Measurements from ENCODE around the gene CAB39L. TPM values are rescaled to one million over a fixed set of nuclear protein-coding genes. Genes with fewer than 3 reads are reported as not detected.

CAB39L gene
- total and polyA plus RNA-seq, 9 of the 15 experiments (the other 6 are each of a cell fraction or from before 2014, with no cell fraction given), result 1.1 to 4.2 (median 2.6) TPM

- 0% methylated on average over 29 of the region's 29 CpGs for WGBS (ENCODE audit: insufficient coverage, low coverage, missing lambda C conversion rate)
- Histone ChIP-seq H3K9ac (ENCODE audit: insufficient read depth in 1 of 2, low read depth in 2 of 2, low read length in 2 of 2) (peak overlapping the region; percentile 76 to 94), H3K9me1 (ENCODE audit: control insufficient read depth, insufficient read depth, low read length) (no peaks in the 10 kb centered on the region), H3K27ac (ENCODE audit: extremely low read depth, low read depth, low read length) (peak overlapping the region; percentile 91), H2AFZ (ENCODE audit: low read depth, low read length) (peak overlapping the region; percentile 97), H3K27me3 (ENCODE audit: control insufficient read depth in 2 of 2, insufficient read depth in 2 of 2, low read length in 2 of 2) (no peaks in the 10 kb centered on the region), H3K4me2 (ENCODE audit: insufficient read depth, low read length) (peak overlapping the region; percentile 93), H3K4me1 (replicated peaks in 1 of 2; ENCODE audit: control insufficient read depth in 2 of 2, insufficient read depth in 2 of 2, low read length in 2 of 2) (peaks cover 0 to 6% of the 10 kb centered on the region in 2 experiments; a peak in 2 of 5 replicates), H4K20me1 (replicated peaks; ENCODE audit: control insufficient read depth, insufficient read depth, low read length) (no peaks in the 10 kb centered on the region), H3K79me2 (ENCODE audit: control insufficient read depth, insufficient read depth, low read length) (peaks cover 51% of the 10 kb centered on the region), H3K36me3 (ENCODE audit: control insufficient read depth, insufficient read depth, low read length) (no peaks in the 10 kb centered on the region), H3K4me3 (peak overlapping the region; percentile 81), H3K9me3 (replicated peaks; ENCODE audit: control insufficient read depth, insufficient read depth, low read depth, low read length) (no peaks in the 10 kb centered on the region)
- ATAC-seq, result peak; percentile 49
- in situ Hi-C loops (cut with MboI) (no loop called here), intact Hi-C loops (cut with micrococcal nuclease) (loop anchor here (5.0 kb wide), 1 partner anchor 163 kb away; no protein-coding TSS in a partner anchor)
- ChIA-PET POLR2A (interaction anchor here (0.6 to 1.3 kb wide), 13 partner anchors 8 to 1605 kb away, joined by 3 to 7 read pairs (median 3); partner anchors contain the start of genes EBPL and PHF11), CTCF (ENCODE audit: low intra/inter-chr PET ratio) (no interaction called here)
- DNase-seq (ENCODE audit: extremely low read depth in 1 of 4, low spot score in 3 of 4), result peak in 3 of 4 experiments; percentile 9 to 59 (median 10)
- FAIRE-seq, result peak; percentile 46
- TSS peak; percentile 70 for BruUV-seq (replicated peaks)
- TF ChIP-seq TRIM24 (IDR thresholded peaks at IDR 0.05) (no peak), DPF2 (IDR thresholded peaks at IDR 0.05) (peak; percentile 34; the same call in 1 of the 2 replicates), ZNF551 (CRISPR knock-in tag; IDR thresholded peaks at IDR 0.05) (no peak), ZNF24 (IDR thresholded peaks at IDR 0.05) (peak; percentile 57), RBFOX2 (IDR thresholded peaks at IDR 0.05; ENCODE audit: low read depth, low read length) (peak; percentile 1; the same call in 1 of the 2 replicates), ARID1B (IDR thresholded peaks at IDR 0.05) (no peak), PRDM10 (IDR thresholded peaks at IDR 0.05; ENCODE audit: partially characterized antibody) (peak; percentile 8), FOSL1 (tag; conservative IDR thresholded peaks at IDR 0.05) (0 out of 2 replicates have a peak, but pooled peaks have one; percentile 30), FOXK2 (conservative IDR thresholded peaks at IDR 0.05 in 1 of 2, IDR thresholded peaks at IDR 0.05 in 1 of 2; ENCODE audit: low read depth in 2 of 2) (peak in 1 of 2 experiments; percentile 19; a peak in 1 of 4 replicates), NKRF (IDR thresholded peaks at IDR 0.05; ENCODE audit: borderline replicate concordance) (peak; percentile 14; the same call in 1 of the 2 replicates), BCOR (IDR thresholded peaks at IDR 0.05) (0 out of 2 replicates have a peak, but pooled peaks have one; percentile 15)
- TF ChIP-seq, protein P1, sequence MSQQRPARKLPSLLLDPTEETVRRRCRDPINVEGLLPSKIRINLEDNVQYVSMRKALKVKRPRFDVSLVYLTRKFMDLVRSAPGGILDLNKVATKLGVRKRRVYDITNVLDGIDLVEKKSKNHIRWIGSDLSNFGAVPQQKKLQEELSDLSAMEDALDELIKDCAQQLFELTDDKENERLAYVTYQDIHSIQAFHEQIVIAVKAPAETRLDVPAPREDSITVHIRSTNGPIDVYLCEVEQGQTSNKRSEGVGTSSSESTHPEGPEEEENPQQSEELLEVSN (IDR thresholded peaks at IDR 0.05; ENCODE audit: borderline replicate concordance in 1 of 2, extremely low read depth in 1 of 2, insufficient read depth in 1 of 2, insufficient read length in 1 of 2, low read depth in 1 of 2, low read length in 1 of 2, poor library complexity in 1 of 2, severe bottlenecking in 1 of 2), result peak in 1 of 2 experiments; percentile 6
- TF ChIP-seq, protein P2, sequence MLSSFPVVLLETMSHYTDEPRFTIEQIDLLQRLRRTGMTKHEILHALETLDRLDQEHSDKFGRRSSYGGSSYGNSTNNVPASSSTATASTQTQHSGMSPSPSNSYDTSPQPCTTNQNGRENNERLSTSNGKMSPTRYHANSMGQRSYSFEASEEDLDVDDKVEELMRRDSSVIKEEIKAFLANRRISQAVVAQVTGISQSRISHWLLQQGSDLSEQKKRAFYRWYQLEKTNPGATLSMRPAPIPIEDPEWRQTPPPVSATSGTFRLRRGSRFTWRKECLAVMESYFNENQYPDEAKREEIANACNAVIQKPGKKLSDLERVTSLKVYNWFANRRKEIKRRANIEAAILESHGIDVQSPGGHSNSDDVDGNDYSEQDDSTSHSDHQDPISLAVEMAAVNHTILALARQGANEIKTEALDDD (IDR thresholded peaks at IDR 0.05), result peak; percentile 95
Measured at GRCh38 chr13:49444524-49445395, 896 bp upstream of the CAB39L start.

All from K562 (cell line).